ENCODE measurements around the gene OR6C68. TPM values are rescaled to one million over a fixed set of nuclear protein-coding genes. Genes with fewer than 3 reads are reported as not detected.

OR6C68 gene
- total RNA-seq = not detected in 2 replicates

GRCh38 chr12:55492078-55492477 is at the start of gene OR6C68:
TSS of gene OR6C68 (plus strand) at chr12:55492378. CDS start at chr12:55492378, 0 bp downstream.

GRCh38 chr12:55443776-55444175 is 48.4 kb upstream of the OR6C68 start, which contains the start of gene OR6C2:
TSS of gene OR6C2 (plus strand) at chr12:55444076. CDS start at chr12:55452214, 8,138 bp downstream.

GRCh38 chr12:55470088-55470829 is 21.9 kb upstream of the OR6C68 start, which contains the start of gene OR6C70:
TSS of gene OR6C70 (minus strand) at chr12:55470138. CDS start at chr12:55470138, 0 bp downstream.

Other genes with a start within 250 kb of the OR6C68 start
- gene OR6C74, start 247.8 kb upstream of the OR6C68 start, total RNA-seq = not detected in 2 replicates
- not detected in 2 replicates for gene OR6C6, start 195.8 kb upstream of the OR6C68 start, total RNA-seq
- not detected in 2 replicates for gene OR6C1, start 178.0 kb upstream of the OR6C68 start, total RNA-seq
- gene OR6C3, start 161.6 kb upstream of the OR6C68 start, total RNA-seq = not detected in 2 replicates
- gene OR6C75, start 129.4 kb upstream of the OR6C68 start, total RNA-seq = not detected in 2 replicates
- gene OR6C65, start 91.8 kb upstream of the OR6C68 start, total RNA-seq = not detected in 2 replicates
- not detected in 2 replicates for gene OR6C76, start 66.1 kb upstream of the OR6C68 start, total RNA-seq
- gene OR6C2, start 48.3 kb upstream of the OR6C68 start, total RNA-seq = not detected in 2 replicates
- gene OR6C70, start 22.2 kb upstream of the OR6C68 start, total RNA-seq = not detected in 2 replicates
- gene OR6C4, start 57.2 kb downstream of the OR6C68 start, total RNA-seq = not detected in 2 replicates
- not detected in 2 replicates for gene OR2AP1, start 80.1 kb downstream of the OR6C68 start, total RNA-seq
- gene OR10P1, start 144.5 kb downstream of the OR6C68 start, total RNA-seq = not detected in 2 replicates
- gene ITGA7, start 215.5 kb downstream of the OR6C68 start, total RNA-seq = 1.2 and 1.8 TPM in 2 replicates
- gene BLOC1S1, start 223.7 kb downstream of the OR6C68 start, total RNA-seq = 153 and 189 TPM in 2 replicates
- 6.3 and 9.7 TPM in 2 replicates for gene RDH5, start 228.0 kb downstream of the OR6C68 start, total RNA-seq
- 1,567 and 1,598 TPM in 2 replicates for gene CD63, start 236.6 kb downstream of the OR6C68 start, total RNA-seq

Measured in myometrial cell (primary cell).